RWPE1 (cell line): ENCODE results near the gene FAM3B.
A peak's percentile ranks its signal among the peaks of the same experiment; 100 is the strongest.

Experiments used
- CTCF ChIA-PET: fragments of 350-600 bp; sonication (Branson Sonifier 250); formaldehyde crosslinking; extraction: SDS; loops from one replicate; lab custom pipeline; 2021; lab: Yijun Ruan, JAX
- POLR2A ChIA-PET: fragments of 400-600 bp; formaldehyde crosslinking; extraction: SDS; loops from one replicate; lab custom pipeline; 2020; ENCODE audit warnings: antibody characterized with exemption; ENCODE audit not compliant: low non-redundant PET; lab: Yijun Ruan, JAX
- DNase-seq: peaks from one replicate; pipeline ENCODE4 v3.0.0; 2012; ENCODE audit warnings: low spot score
- H3K27ac ChIP-seq: fragments of 450-650 bp; 2 replicates; pipeline ENCODE4 v1.5.1; 2017
- CTCF ChIP-seq: fragments of 450-650 bp; conservative IDR thresholded peaks from 2 replicates; pipeline ENCODE4 v1.5.1; 2017; ENCODE audit warnings: low read depth, mild to moderate bottlenecking

Gene FAM3B

GRCh38 chr21:41363370-41364270 lies 47.0 kb downstream of the FAM3B start:
- ChIA-PET CTCF (no interaction called here), POLR2A (no interaction called here)
- no peak for TF ChIP-seq CTCF
- DNase-seq, result no peak
- H3K27ac ChIP-seq, result no peak overlapping the region

- no peak for DNase-seq
- H3K27ac ChIP-seq, result no peak overlapping the region
- TF ChIP-seq CTCF, result no peak
- CTCF ChIA-PET, result no interaction called here
- POLR2A ChIA-PET, result no interaction called here
Measured at GRCh38 chr21:41364308-41364707, 47.7 kb downstream of the FAM3B start.

GRCh38 chr21:41365377-41366107 lies 48.9 kb downstream of the FAM3B start:
- ChIA-PET CTCF (no interaction called here), POLR2A (no interaction called here)
- no peak for DNase-seq
- no peak overlapping the region for H3K27ac ChIP-seq
- no peak for TF ChIP-seq CTCF

- peak; percentile 96 for DNase-seq
- H3K27ac ChIP-seq, result no peak overlapping the region
- no peak for TF ChIP-seq CTCF
- CTCF ChIA-PET, result interaction anchor here (0.6 kb wide), 1 partner anchor 224 kb away, joined by 4 read pairs; no protein-coding TSS in a partner anchor
- POLR2A ChIA-PET, result no interaction called here
Measured at GRCh38 chr21:41366522-41367151, 50.0 kb downstream of the FAM3B start.

GRCh38 chr21:41367301-41367944 lies 50.8 kb downstream of the FAM3B start:
- ChIA-PET POLR2A (no interaction called here), CTCF (no interaction called here)
- no peak for TF ChIP-seq CTCF
- H3K27ac ChIP-seq, result no peak overlapping the region
- no peak for DNase-seq
